Neural progenitor cell (in vitro differentiated cells): ENCODE results near the gene CNPY4. TPM values are rescaled to one million over a fixed set of nuclear protein-coding genes. Genes with fewer than 3 reads are reported as not detected.

Experiments used
- DNase-seq: peaks from one replicate; pipeline ENCODE4 v3.0.0-alpha.2; 2016; ENCODE audit warnings: low spot score
- H2AFZ ChIP-seq: fragments of 200-600 bp; sonication (generic); replicated peaks from 2 replicates; pipeline ENCODE4 v1.6.1; 2016; ENCODE audit warnings: antibody characterized with exemption
- H3F3A ChIP-seq: fragments of 200-600 bp; sonication (generic); 2 replicates; pipeline ENCODE4 v1.6.1; 2016; ENCODE audit warnings: antibody characterized with exemption, low read depth
- H3K27ac ChIP-seq: fragments of 200-600 bp; sonication (generic); 2 replicates; pipeline ENCODE4 v1.5.1; 2016; ENCODE audit warnings: mild to moderate bottlenecking
- H3K27me3 ChIP-seq: fragments of 200-600 bp; sonication (generic); 2 replicates; pipeline ENCODE4 v1.6.1; 2016; ENCODE audit warnings: mild to moderate bottlenecking, moderate library complexity
- H3K36me3 ChIP-seq: fragments of 200-600 bp; sonication (generic); 2 replicates; pipeline ENCODE4 v1.5.1; 2016
- H3K4me1 ChIP-seq: fragments of 200-600 bp; sonication (generic); 2 replicates; pipeline ENCODE4 v1.6.1; 2016; ENCODE audit warnings: mixed run types
- H3K4me2 ChIP-seq: fragments of 200-600 bp; sonication (generic); 2 replicates; pipeline ENCODE4 v1.6.1; 2016
- H3K4me3 ChIP-seq: fragments of 200-600 bp; sonication (generic); 2 replicates; pipeline ENCODE4 v1.5.1; 2016
- H3K79me2 ChIP-seq: fragments of 200-600 bp; sonication (generic); 2 replicates; pipeline ENCODE4 v1.6.1; 2016; ENCODE audit warnings: low read depth
- H3K9ac ChIP-seq: fragments of 200-600 bp; sonication (generic); 2 replicates; pipeline ENCODE4 v1.6.1; 2016
- H3K9me3 ChIP-seq: fragments of 200-600 bp; sonication (generic); 2 replicates; pipeline ENCODE4 v1.5.1; 2016; ENCODE audit warnings: low read depth
- H4K20me1 ChIP-seq: fragments of 200-600 bp; sonication (generic); 2 replicates; pipeline ENCODE4 v1.6.1; 2016; ENCODE audit warnings: low read depth
- H3K27ac Mint-ChIP-seq: 3 replicates; pipeline ENCODE4 v1.8.0; 2021; ENCODE audit warnings: mixed read lengths
- H3K27me3 Mint-ChIP-seq: 2 replicates; pipeline ENCODE4 v1.8.0; 2022; ENCODE audit warnings: low read depth, mild to moderate bottlenecking, inconsistent platforms, moderate library complexity, mixed read lengths; ENCODE audit not compliant: insufficient read depth
- H3K36me3 Mint-ChIP-seq: 3 replicates; pipeline ENCODE4 v1.8.0; 2021; ENCODE audit warnings: mixed read lengths
- H3K4me1 Mint-ChIP-seq: 3 replicates; pipeline ENCODE4 v1.8.0; 2021; ENCODE audit warnings: mixed read lengths
- H3K4me3 Mint-ChIP-seq: 3 replicates; pipeline ENCODE4 v1.8.0; 2021; ENCODE audit warnings: mild to moderate bottlenecking, moderate library complexity, mixed read lengths
- H3K9me3 Mint-ChIP-seq: 3 replicates; pipeline ENCODE4 v1.8.0; 2020; ENCODE audit warnings: mixed read lengths
- EZH2 ChIP-seq: fragments of 200-600 bp; sonication (generic); IDR thresholded peaks from 2 replicates; pipeline ENCODE4 v1.6.1; 2017; ENCODE audit warnings: antibody characterized with exemption, mild to moderate bottlenecking, moderate library complexity
- EZH2phosphoT487 ChIP-seq: fragments of 200-600 bp; sonication (generic); IDR thresholded peaks from 2 replicates; pipeline ENCODE4 v1.6.1; 2017; ENCODE audit warnings: antibody characterized with exemption
- total RNA-seq: library from RNA; depleted of rRNA; stranded (reverse); fragments of >200 nt; gene quantifications from 2 replicates; pipeline ENCODE4 v1.2.3, GENCODE V29; 2015; ENCODE audit warnings: low replicate concordance
- TF ChIP-seq, protein P1 (sequence below): fragments of 200-600 bp; sonication (generic); IDR thresholded peaks from 2 replicates; pipeline ENCODE4 v1.5.1; 2017; ENCODE audit warnings: antibody characterized with exemption, mild to moderate bottlenecking

CNPY4 gene
- total RNA-seq, 1 donor from 2014 or later: 25.8 TPM

GRCh38 chr7:100107890-100108289 lies 11.5 kb upstream of the CNPY4 start:
- Histone ChIP-seq H3F3A (peaks cover 3% of the 10 kb centered on the region), H3K27ac (no peak overlapping the region), H3K27me3 (no peaks in the 10 kb centered on the region), H3K79me2 (peaks cover under 1% of the 10 kb centered on the region), H4K20me1 (no peaks in the 10 kb centered on the region), H3K4me2 (no peak overlapping the region), H3K4me3 (no peak overlapping the region), H3K9ac (no peak overlapping the region), H3K4me1 (no peaks in the 10 kb centered on the region), H3K36me3 (no peaks in the 10 kb centered on the region), H2AFZ (no peak overlapping the region), H3K9me3 (no peaks in the 10 kb centered on the region)
- TF ChIP-seq, protein P1, sequence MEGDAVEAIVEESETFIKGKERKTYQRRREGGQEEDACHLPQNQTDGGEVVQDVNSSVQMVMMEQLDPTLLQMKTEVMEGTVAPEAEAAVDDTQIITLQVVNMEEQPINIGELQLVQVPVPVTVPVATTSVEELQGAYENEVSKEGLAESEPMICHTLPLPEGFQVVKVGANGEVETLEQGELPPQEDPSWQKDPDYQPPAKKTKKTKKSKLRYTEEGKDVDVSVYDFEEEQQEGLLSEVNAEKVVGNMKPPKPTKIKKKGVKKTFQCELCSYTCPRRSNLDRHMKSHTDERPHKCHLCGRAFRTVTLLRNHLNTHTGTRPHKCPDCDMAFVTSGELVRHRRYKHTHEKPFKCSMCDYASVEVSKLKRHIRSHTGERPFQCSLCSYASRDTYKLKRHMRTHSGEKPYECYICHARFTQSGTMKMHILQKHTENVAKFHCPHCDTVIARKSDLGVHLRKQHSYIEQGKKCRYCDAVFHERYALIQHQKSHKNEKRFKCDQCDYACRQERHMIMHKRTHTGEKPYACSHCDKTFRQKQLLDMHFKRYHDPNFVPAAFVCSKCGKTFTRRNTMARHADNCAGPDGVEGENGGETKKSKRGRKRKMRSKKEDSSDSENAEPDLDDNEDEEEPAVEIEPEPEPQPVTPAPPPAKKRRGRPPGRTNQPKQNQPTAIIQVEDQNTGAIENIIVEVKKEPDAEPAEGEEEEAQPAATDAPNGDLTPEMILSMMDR: no peak
- no peak for TF ChIP-seq EZH2phosphoT487
- TF ChIP-seq EZH2: no peak
- Mint-ChIP-seq H3K27ac (no peak overlapping the region), H3K4me3 (no peak overlapping the region), H3K27me3 (peaks cover 10% of the 10 kb centered on the region), H3K4me1 (peaks cover 10% of the 10 kb centered on the region), H3K36me3 (peaks cover 20% of the 10 kb centered on the region), H3K9me3 (no peaks in the 10 kb centered on the region)
- DNase-seq: no peak

DNA sequence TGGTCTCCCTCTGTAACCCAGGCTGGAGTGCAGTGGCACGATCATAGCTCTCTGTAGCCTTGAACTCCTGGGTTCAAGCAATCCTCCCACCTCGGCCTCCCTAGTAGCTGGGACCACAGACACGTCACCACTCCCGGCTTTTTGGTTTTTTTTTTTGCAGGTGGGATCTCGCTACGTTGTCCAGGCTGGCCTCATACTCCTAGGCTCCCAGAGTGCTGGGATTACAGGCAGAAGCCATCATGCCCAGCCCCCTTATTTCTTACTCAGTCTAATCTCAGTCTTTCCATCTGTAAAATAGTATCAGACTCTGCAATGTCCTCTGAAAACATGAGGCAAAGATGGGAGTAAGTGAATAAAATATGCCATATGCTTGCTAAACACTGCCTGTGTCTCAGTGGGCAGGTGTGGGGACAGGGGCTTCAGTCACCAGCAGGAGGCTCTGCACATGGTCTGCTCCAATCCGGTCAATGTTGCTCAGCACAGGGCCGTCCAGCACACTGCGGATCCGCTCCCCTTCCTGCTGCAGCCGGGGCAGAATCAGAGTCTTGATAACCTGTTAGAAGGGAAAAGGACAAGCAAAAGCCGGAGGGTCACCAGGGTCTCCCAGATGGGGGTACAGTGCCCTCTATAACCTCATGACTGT lies 9.8 kb upstream of the CNPY4 start:
- H3K27me3 ChIP-seq: no peaks in the 10 kb centered on the region
- H3K4me1 Mint-ChIP-seq: peaks cover 2% of the 10 kb centered on the region
- no peak overlapping the region for H3K9ac ChIP-seq
- no peaks in the 10 kb centered on the region for H3K9me3 Mint-ChIP-seq
- DNase-seq: no peak
- peaks cover 7% of the 10 kb centered on the region for H3K27me3 Mint-ChIP-seq
- H3K36me3 ChIP-seq: no peaks in the 10 kb centered on the region
- H3K79me2 ChIP-seq: no peaks in the 10 kb centered on the region
- H3K27ac Mint-ChIP-seq: no peak overlapping the region
- no peaks in the 10 kb centered on the region for H4K20me1 ChIP-seq
- H3K27ac ChIP-seq: no peak overlapping the region
- H3K4me1 ChIP-seq: no peaks in the 10 kb centered on the region
- no peak for TF ChIP-seq EZH2phosphoT487
- TF ChIP-seq, protein P1: no peak
- no peak for TF ChIP-seq EZH2
- H3K4me3 Mint-ChIP-seq: no peak overlapping the region
- no peak overlapping the region for H3K4me2 ChIP-seq
- no peak overlapping the region for H3K4me3 ChIP-seq
- no peaks in the 10 kb centered on the region for H3K9me3 ChIP-seq
- peaks cover 3% of the 10 kb centered on the region for H3F3A ChIP-seq
- H3K36me3 Mint-ChIP-seq: peaks cover 14% of the 10 kb centered on the region
- H2AFZ ChIP-seq: no peak overlapping the region

DNA sequence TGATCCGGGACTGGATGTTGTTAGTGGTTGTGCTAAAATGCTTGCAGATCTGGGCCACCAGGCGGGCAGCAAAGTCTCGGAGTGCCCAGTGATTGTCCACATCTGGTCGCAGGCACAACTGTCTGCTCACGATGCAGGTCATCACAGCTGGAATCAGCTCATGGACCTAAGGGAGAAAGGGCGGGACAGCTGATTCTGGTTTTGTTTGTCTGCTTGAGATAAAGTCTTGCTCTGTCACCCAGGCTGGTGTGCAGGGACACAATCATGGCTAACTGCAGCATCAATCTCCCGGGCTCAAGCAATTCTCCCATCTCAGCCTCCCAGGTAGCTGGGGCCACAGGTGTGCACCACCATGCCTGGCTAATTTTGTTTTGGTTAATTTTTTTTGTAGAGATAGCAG lies 8.3 kb upstream of the CNPY4 start:
- no peaks in the 10 kb centered on the region for H3K27me3 ChIP-seq
- H3K4me3 ChIP-seq: no peak overlapping the region
- DNase-seq: no peak
- no peak overlapping the region for H3K4me2 ChIP-seq
- Mint-ChIP-seq H3K4me3 (no peak overlapping the region), H3K9me3 (no peaks in the 10 kb centered on the region), H3K27me3 (peaks cover 5% of the 10 kb centered on the region), H3K36me3 (peaks cover 17% of the 10 kb centered on the region), H3K4me1 (peaks cover 2% of the 10 kb centered on the region), H3K27ac (no peak overlapping the region)
- H3K36me3 ChIP-seq: no peaks in the 10 kb centered on the region
- H2AFZ ChIP-seq: no peak overlapping the region
- H4K20me1 ChIP-seq: no peaks in the 10 kb centered on the region
- H3F3A ChIP-seq: peaks cover 3% of the 10 kb centered on the region
- no peaks in the 10 kb centered on the region for H3K4me1 ChIP-seq
- no peaks in the 10 kb centered on the region for H3K79me2 ChIP-seq
- H3K9me3 ChIP-seq: no peaks in the 10 kb centered on the region
- TF ChIP-seq, protein P1: no peak
- TF ChIP-seq EZH2 (no peak), EZH2phosphoT487 (no peak)
- H3K27ac ChIP-seq: no peak overlapping the region
- no peak overlapping the region for H3K9ac ChIP-seq
